HG02571 (cell line): ENCODE results near the gene ARHGEF28.

ENCODE experiments used
- ATAC-seq: cut with Tn5 transposase; IDR thresholded peaks from one replicate; pipeline ENCODE4 v1.9.1; 2021; ENCODE audit warnings: mild to moderate bottlenecking, moderate library complexity; ENCODE audit not compliant: unreplicated experiment

Gene ARHGEF28

DNA sequence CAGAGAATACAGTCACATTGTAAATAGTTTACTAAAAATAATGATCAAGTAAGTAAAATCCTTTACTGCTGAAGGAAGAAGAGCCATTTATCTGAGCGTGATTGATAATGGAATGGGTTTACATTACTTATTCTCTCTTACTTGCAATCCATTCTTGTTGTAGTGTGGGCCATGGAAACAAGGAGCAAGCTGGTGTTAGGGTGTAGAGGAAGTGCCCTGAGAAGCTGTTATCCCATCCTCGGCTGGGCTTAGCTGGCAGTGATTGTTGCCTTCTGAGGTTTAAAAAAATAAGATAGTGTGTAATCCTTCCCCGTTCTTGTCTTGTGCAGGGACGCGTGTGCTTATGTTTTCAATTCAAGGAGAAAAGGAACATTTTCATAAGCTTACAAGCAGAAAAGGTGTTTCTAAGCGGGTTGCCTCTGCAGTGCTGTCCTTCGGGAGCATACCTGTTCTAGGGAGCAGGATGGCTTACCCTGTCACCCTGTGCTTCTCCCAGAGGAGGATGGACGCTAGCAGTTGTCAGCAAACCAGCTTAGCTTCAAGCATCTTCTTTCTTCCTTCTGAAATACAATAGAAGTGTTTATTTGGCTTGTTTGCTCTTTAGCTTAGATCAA lies 188.3 kb downstream of the ARHGEF28 start:
- ATAC-seq: no peak

DNA sequence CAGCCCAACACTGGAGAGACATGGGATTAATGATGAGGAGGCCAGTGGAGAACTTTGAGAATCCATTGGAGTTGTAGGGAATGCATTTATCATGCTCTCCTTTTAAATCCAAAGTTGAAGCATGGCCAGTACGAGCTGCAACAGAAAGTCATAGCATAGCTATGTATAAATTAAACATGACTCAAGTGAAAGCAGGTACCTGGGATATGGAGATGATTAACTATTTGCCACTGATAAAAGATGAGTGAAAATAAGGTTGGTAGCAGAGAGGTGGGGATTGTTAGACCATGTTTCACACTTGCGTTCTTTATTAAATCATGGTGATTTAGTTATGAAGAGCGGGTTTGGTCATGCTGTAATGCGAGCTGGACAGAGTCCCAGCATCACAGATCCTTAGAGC lies 189.6 kb downstream of the ARHGEF28 start:
- ATAC-seq: no peak

DNA sequence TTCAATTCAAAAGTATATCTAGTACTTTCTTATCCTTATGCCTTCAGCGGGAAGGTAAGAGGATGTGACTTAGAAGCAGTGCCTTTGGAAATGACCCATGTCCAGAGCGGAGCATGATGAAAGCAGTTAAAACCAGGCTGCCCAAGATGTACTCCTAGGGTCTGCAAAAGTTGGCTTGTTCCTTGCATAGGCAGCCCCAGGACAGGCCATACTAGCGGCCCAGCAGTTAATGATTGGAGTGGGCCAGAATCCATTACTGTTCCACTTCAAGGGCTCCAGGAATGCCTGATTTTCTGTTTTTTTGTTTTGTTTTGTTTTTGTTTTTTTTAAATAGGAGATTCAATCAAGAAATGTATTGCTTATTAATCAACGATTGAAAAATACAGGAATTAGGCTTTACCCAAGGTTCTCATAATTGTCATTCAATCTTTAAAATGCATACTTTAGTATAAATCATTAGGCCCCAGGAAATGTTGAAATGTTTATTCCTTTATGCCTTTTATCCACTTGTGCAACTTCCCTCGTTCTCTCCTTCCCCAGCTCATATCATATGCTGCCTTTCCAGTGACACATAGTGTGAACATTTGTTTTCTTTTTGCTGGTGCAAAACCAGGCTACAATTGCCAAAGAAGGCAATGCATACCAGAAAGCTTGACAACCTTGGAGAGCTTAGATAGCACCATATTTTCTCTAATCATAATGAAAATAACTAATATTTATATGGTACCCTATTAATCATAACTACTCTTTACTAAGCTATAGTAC lies 190.8 kb downstream of the ARHGEF28 start:
- ATAC-seq: no peak

DNA sequence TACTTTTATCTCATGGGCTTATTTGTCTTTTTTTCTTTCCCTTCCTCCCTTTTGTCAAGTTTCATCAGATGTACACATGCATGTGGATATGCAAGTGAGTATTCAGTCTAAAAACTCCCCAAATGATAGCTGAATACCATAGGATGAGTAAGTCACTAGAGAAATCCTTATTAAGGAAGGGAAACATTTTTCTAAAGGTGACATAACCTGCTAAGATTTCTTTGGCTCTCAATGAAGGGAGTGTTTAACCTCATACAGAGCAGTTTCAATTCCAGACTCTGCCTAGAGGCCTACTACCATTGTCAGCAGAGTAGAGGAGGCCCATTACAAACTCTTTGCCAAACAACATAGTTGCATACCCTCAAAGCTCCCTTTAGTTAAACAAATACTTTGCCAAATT lies 192.4 kb downstream of the ARHGEF28 start:
- ATAC-seq: no peak

DNA sequence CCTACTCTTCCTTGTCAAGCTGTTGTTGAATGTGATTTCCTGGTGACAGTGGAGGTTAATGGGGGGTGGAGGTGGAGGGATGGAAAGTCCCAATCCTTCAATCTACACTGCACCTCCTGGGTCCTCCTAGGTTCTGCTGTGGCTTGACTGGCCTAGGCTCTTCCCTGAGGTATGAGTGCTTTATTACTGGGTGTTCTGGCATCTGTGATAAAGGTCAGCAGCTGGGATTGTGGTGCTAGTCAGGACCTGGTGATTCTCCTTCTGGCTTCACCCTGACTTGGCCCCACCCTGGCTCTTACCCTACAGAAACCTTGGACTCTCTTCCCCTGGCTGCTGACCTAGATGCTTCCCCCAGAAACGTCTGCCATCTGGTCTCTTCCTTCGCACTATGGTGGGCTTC lies 194.3 kb downstream of the ARHGEF28 start:
- ATAC-seq: no peak

DNA sequence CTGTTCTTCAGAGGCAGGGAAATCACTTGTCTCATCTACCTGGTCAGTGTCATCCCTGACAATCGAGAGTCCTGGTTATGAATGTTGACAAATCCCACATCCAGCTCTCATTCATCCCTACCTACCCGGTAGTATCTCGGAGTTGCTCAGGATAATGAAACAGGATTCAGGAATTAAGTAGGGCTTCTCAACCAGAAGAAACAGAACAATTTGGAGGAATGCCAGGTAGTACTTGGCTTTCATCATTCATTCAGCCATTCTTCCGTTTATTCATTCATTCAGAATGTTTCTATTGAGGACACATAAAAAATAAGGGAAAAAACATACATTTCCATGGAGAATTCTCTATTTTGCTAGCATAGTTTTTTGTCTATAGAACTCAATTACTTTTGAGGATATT lies 195.0 kb downstream of the ARHGEF28 start:
- ATAC-seq: no peak

DNA sequence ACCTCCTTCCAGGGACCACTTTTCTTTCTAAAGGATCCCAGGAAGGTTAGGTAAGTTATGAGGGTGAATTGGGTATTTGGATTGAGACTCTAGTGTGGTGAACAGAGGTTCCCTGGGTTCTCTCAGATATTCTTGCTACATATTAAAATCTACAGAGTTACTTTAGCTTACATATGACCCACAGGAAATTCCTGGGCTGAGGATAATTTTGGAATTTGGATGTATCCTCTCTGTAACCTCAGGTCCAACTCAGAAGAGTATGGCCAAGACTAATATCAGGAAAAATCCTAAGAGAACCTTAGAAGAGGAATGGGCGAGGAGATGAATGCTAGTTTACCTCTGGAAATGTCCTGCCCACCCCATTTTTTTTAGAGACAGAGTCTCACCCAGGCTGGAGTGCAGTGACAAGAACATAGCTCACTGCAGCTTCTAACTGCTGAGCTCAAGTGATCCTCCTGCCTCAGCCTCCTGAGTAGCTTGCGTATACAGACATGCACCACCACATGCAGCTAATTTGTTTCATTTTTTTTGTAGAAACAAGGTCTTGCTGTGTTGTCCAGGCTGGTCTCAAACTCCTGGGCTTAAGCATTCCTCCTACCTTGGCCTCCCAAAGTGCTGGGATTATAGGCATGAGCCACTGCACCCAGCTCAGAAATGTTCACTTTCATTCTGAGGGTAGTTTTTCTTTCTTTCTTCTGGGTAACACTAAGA lies 196.4 kb downstream of the ARHGEF28 start:
- no peak for ATAC-seq

DNA sequence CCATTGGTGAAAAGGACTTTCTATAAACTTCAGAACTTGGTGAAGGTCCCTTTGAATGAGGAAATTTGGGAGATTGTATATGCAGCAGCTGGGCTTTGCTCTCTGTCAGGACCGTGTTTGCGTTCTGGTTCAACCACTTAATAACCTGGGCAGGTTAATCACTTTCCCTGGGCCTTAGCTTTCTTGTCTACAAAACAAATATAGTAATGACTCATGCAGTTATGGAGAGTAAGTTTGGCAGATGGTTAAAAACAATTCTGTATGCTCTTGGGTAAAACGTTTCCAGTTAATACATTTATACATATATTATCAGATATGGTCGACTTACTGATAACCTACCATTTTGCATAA lies 197.0 kb downstream of the ARHGEF28 start:
- no peak for ATAC-seq

DNA sequence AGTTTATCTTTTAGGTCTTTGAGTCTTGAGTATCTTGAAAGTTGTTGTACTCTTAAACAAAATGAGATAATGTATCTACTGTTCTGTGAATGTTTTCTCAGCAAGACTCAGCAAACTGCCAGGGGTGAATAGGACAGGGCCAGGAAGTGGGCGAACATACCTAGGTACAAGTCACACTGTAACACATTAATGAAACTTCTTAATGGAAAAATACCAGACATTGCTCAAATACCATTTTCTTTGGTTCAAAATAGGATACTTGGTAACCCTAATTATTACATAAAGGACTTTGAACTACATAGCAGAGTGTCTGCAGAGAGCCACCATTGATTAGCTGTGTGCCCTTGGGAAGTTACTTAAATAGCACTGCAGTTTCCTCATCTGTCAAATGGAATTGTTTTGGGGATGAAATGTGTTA lies 197.5 kb downstream of the ARHGEF28 start:
- no peak for ATAC-seq

DNA sequence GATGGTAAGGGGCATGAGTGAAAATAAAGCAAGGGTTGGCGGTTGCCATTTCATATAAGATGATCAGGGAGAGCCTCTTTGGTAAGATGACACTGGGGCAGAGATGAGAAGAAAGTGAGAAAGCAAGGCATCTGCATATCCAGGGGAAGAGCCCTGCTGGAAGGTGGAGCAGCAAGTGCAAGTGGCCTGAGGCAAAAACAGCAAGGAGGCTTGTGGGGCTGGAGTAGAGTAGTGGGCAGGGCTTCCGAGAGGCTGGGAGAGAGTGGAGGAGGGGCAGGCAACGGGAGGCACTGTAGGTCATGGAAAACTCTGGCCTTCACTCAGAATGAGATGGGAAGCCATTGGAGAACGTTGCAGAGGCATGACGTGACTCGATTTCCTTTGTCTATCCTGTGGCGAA lies 199.2 kb downstream of the ARHGEF28 start:
- no peak for ATAC-seq

DNA sequence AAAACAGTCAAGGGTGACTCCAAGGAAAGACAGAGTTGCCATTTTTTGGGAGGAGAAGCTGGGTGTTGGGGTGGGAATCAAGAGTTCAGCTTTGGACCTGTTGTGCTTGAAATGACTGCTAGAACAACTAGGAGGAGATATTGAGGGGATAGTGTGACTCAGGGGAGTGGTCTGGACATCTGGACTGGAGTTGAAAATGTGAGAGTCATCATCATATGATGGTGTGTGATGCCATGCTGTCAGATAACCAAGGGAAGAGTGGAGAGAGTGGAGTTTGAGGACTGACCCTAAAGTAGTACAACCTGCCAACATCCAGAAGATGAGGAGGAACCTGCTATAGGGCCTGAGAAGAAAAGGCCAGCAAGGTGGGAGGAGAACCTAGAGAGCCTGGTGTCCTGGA lies 199.7 kb downstream of the ARHGEF28 start:
- no peak for ATAC-seq

DNA sequence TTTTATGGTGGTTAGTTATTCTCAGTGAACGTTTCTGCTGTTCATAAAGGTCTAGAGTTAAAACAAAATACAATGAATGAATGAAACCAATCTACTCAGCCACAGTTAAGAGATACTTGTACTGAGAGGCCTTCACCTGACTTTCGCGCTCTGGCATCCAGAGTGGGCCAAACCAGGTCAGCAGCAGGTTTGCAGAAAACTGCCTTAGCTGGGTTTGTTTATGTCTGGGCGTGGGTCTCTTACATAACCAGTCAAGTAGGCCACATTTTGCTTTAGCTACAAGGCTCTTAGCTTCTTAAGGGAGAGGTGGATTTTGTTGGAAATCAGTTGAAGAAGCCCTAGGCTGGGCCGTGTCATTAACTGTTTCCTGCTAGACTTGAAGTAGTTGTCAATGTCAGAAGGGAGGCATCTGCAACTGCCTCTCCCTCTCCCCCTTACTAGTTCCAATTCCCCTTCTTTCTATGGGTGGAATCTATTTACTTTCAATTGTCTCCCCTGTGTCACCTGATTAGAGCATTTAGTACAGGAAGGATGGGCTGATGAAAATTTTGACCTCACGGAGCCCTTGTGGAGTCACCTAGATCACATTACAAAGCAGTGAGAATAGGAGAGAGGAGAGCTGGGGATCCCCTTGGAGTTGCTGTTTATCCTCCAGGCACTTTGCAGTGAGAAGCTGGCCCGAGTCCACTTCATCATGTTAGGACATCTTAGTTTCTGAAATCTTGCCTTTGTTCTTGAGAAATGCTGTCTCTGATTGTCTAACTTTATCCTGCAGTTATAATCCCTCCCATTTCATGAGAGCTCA lies 200.5 kb downstream of the ARHGEF28 start:
- no peak for ATAC-seq

DNA sequence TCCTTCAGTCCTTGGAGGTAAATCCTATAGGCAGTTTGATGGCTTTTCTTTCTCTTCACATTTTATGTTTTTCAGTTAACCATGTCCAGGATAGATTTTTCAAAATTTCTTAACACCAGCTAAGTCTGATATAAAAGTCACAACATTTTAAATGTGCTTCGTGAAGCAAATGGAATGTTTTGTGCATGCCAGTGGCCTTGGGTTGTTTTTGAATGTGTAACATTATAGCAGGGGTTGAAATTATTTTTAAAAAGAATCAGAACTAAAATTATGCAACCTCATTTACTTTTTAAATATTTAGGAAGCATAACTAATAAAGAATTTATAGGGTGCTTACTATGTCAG lies 201.1 kb downstream of the ARHGEF28 start:
- ATAC-seq: no peak

DNA sequence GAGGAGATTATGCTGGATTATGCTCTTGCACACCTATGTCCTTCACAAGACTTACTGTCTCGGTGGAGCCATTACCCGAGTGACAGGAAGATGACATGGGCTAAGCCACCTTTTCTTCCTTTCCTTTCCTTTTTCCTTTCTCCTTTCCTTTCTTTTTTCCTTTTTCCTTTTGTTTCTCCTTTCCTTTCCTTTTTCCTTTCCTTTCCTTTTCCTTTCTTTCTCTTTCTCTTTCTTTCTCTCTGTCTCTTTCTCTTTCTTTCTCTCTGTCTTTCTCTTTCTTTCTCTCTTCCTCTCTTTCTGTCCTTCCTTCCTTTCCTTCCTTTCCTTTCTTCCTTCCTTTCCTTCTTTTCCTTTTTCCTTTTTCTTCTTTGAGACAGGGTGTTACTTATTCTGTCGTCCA lies 202.5 kb downstream of the ARHGEF28 start:
- no peak for ATAC-seq

DNA sequence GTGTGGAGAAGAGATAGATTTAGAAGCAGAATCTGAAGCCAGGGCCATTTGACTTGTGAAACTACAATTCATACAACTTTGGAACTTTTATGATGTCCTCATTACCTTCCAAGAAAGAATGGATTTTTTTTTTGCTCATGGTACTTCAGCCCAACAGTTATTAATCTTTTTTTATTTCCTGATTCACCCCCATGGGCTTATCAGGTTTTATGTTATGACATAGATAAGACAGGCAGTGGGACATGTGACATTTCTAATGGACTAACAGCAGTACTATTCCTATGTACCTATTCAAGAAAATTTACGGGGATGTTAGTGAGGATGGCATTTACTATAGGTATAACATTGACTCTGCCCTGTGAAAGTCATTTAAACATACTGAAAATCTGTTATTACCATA lies 204.7 kb downstream of the ARHGEF28 start:
- no peak for ATAC-seq

DNA sequence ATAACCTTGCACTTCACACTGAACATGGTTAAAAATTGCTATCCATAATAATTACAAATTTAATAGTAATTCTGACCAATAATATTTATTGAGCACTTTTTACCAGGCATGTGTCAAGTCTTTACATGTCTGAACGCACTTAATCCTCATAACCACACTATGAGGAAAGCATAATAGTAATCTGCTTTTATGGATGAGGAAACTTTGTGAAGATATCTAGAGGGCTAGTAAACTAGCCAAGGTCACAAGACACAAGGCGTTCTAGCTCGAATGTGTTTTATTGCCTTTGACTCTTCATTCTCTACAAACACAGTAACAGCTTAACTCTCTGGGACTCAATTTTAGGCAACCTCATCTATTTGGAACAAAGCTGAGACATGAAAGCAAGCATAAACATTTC lies 205.1 kb downstream of the ARHGEF28 start:
- no peak for ATAC-seq

DNA sequence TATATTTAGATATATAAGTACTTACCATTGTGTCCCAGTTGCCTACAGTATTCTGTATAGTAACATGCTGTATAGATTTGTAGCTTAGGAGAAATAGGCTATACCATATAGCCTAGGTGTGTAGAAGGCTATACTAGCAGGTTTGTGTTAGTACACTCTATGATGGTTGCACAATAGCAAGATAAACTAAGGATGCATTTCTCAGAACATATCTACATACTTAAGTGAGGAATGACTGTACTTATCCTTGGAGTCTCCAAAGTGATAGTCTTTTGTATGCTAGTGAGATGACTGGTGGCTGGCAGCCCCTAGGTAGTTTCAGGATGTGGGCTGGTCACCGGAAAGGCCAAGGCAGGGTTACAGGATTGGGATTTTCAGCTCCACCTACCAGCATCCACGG lies 208.7 kb downstream of the ARHGEF28 start:
- no peak for ATAC-seq

DNA sequence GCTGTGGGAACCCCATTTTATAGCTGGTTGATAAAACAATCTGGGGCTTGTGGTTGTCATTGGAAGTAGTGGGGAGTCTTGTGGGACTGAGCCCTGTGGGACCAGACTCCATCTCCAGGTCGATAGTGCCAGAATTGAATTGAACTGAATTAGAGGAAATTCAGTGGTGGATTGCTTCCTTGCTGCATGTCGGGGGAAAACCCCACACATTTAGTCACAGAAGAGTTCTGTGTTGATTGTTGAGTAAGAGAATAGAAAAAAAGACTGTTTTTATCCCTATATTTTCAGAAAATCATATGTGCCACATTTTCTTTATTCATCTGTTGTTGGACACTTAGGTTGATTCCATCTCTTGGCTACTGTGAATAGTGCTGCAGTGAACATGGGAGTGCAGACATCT lies 209.7 kb downstream of the ARHGEF28 start:
- no peak for ATAC-seq

DNA sequence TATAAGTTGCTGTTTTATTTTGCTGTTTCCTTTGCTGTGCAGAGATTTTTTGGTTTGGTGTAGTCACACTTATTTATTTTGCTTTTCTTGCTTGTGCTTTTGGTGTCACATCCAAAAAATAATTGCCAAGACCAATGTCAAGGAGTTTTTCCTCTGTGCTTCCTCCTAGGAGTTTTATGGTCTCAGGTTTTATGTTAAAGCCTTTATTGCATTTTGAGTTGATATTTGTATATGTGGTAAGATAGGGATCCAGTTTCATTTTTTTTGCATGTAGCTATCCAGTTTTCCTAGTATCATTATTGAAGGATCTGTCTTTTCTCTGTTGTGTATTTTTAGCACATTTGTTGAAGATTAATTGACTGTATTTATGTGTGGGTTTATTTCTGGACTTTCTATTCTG lies 210.6 kb downstream of the ARHGEF28 start:
- ATAC-seq: no peak

DNA sequence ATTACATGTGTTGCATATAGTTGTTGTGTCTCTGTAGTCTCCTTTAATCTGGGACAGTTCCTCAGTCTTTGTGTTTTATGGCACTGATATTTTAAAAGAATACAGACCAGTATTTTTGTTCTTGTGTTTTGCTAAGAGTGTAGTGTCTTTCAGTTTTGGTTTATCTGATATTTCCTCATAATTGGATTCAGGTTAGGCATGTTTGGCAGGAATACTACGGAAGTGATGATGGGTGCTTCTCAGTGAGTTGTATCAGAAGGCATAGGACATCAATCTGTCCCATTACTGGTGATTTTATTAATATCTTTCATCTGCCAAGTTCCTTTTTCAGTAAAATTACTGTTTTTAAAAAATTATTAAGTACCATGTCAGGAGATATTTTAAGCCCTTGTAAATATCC lies 212.9 kb downstream of the ARHGEF28 start:
- ATAC-seq: no peak

DNA sequence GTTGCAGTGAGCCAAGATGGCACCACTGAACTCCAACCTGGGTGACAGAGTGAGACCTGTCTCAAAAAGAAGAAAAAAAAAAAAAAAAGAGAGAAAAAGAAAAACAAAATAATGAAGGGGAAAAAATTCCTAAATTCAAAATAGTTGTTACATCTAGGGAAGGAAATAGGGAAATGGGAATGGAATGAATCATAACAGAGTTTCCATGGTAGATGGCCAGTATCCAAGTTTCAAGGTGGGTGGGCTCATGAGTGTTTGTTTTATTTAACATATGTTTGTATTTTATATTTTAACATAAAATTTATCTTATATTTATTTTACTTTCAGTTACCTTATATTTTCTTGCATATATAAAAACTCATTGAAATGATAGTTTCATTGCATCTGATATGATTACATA lies 215.6 kb downstream of the ARHGEF28 start:
- ATAC-seq: no peak

DNA sequence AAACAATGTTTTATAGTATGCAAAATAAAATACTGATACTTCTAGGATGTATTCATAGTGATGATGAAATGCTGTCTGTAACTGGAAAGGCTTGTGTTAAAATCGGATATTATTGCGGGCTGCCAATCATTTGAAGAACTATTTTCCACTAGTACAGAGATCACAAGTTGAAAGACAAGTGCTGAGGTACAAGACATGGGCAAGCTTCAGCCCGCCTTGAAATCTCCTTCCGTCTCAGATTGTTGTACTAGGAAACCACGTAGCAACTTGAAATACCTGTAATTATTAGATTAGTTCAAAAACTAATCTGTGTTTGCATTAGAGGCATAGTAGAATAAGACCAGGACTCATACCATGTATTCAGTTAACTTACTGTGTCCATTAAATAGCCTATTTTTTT lies 218.2 kb downstream of the ARHGEF28 start:
- ATAC-seq: no peak
